GM10847 (cell line): Measurements from ENCODE around the gene COL13A1.

ENCODE experiments used
- POLR2A ChIP-seq: IDR thresholded peaks from 2 replicates; pipeline ENCODE4 v1.6.1; 2011; ENCODE audit not compliant: insufficient read length; ENCODE audit errors: extremely low read depth

The COL13A1 gene

GRCh38 chr10:69861251-69862240 is 59.8 kb downstream of the COL13A1 start:
- no peak for TF ChIP-seq POLR2A

GRCh38 chr10:69862882-69863530 is 61.3 kb downstream of the COL13A1 start:
- no peak for TF ChIP-seq POLR2A

- TF ChIP-seq POLR2A: no peak
Measured at GRCh38 chr10:69863580-69863979, 61.9 kb downstream of the COL13A1 start.

GRCh38 chr10:69864321-69864720 is 62.6 kb downstream of the COL13A1 start:
- no peak for TF ChIP-seq POLR2A

- no peak for TF ChIP-seq POLR2A
Measured at GRCh38 chr10:69865450-69865849, 63.7 kb downstream of the COL13A1 start.

GRCh38 chr10:69866246-69866687 is 64.6 kb downstream of the COL13A1 start:
- TF ChIP-seq POLR2A: no peak

- no peak for TF ChIP-seq POLR2A
Measured at GRCh38 chr10:69866688-69867461, 65.2 kb downstream of the COL13A1 start.

- no peak for TF ChIP-seq POLR2A
Measured at GRCh38 chr10:69867699-69868558, 66.2 kb downstream of the COL13A1 start.

GRCh38 chr10:69868821-69869220 is 67.1 kb downstream of the COL13A1 start:
- no peak for TF ChIP-seq POLR2A

- TF ChIP-seq POLR2A: no peak
Measured at GRCh38 chr10:69869291-69869961, 67.7 kb downstream of the COL13A1 start.

- no peak for TF ChIP-seq POLR2A
Measured at GRCh38 chr10:69870591-69870990, 68.9 kb downstream of the COL13A1 start.

GRCh38 chr10:69871074-69871473 is 69.4 kb downstream of the COL13A1 start:
- no peak for TF ChIP-seq POLR2A

- TF ChIP-seq POLR2A: no peak
Measured at GRCh38 chr10:69872323-69872722, 70.6 kb downstream of the COL13A1 start.

GRCh38 chr10:69873135-69873639 is 71.5 kb downstream of the COL13A1 start:
- TF ChIP-seq POLR2A: no peak
